GM18519 (cell line): ENCODE measurements around the gene PFKFB2.

ENCODE experiments used
- ATAC-seq: cut with Tn5 transposase; IDR thresholded peaks from one replicate; pipeline ENCODE4 v1.9.1; 2021; ENCODE audit warnings: mild to moderate bottlenecking, moderate library complexity; ENCODE audit not compliant: unreplicated experiment, low FRiP score

Gene PFKFB2

GRCh38 chr1:207084701-207085180 lies 31.7 kb downstream of the PFKFB2 start:
- no peak for ATAC-seq

- ATAC-seq: no peak
These were observed 32.8 kb downstream of the PFKFB2 start for GRCh38 chr1:207085887-207086286.

- ATAC-seq: no peak
These were observed 35.1 kb downstream of the PFKFB2 start for GRCh38 chr1:207088161-207088560.

- no peak for ATAC-seq
These were observed 35.9 kb downstream of the PFKFB2 start, which contains the start of gene C4BPB for GRCh38 chr1:207088701-207089626. Gene C4BPB (plus strand): TSS chr1:207088860. CDS start chr1:207089532, 672 bp downstream.

GRCh38 chr1:207089627-207090355 lies 36.7 kb downstream of the PFKFB2 start:
- no peak for ATAC-seq

GRCh38 chr1:207091200-207091908 lies 38.3 kb downstream of the PFKFB2 start:
- no peak for ATAC-seq

- no peak for ATAC-seq
These were observed 40.9 kb downstream of the PFKFB2 start for GRCh38 chr1:207093944-207094343.

- ATAC-seq: peak; percentile 81
These were observed 44.8 kb downstream of the PFKFB2 start for GRCh38 chr1:207097871-207098324.

- ATAC-seq: no peak
These were observed 48.6 kb downstream of the PFKFB2 start for GRCh38 chr1:207101720-207102119.

- ATAC-seq: no peak
These were observed 49.1 kb downstream of the PFKFB2 start for GRCh38 chr1:207102146-207102545.

GRCh38 chr1:207102659-207103058 lies 49.6 kb downstream of the PFKFB2 start:
- ATAC-seq: no peak

GRCh38 chr1:207103892-207104373 lies 50.9 kb downstream of the PFKFB2 start, which contains the start of gene C4BPA:
Gene C4BPA (plus strand): TSS chr1:207104233. CDS start chr1:207113026, 8,793 bp downstream.
- no peak for ATAC-seq

- ATAC-seq: no peak
These were observed 55.9 kb downstream of the PFKFB2 start for GRCh38 chr1:207109004-207109403.

GRCh38 chr1:207112616-207113296 lies 59.7 kb downstream of the PFKFB2 start:
- no peak for ATAC-seq

GRCh38 chr1:207115269-207115668 lies 62.2 kb downstream of the PFKFB2 start:
- no peak for ATAC-seq

- no peak for ATAC-seq
These were observed 71.3 kb downstream of the PFKFB2 start for GRCh38 chr1:207124389-207124788.

- ATAC-seq: no peak
These were observed 75.4 kb downstream of the PFKFB2 start for GRCh38 chr1:207128336-207128921.

- no peak for ATAC-seq
These were observed 76.0 kb downstream of the PFKFB2 start for GRCh38 chr1:207129053-207129452.
